ENCODE data around the gene CELA1. TPM values are rescaled to one million over a fixed set of nuclear protein-coding genes. Genes with fewer than 3 reads are reported as not detected.
"Not testable (repeated sequence)": the region's sequence is repeated elsewhere in the genome, so short reads cannot be mapped to it uniquely, and the experiment has no call there.

The CELA1 gene
- total RNA-seq, 2 experiments from 2014 or later = not detected

- Mint-ChIP-seq H3K9me3 (no peaks in the 10 kb centered on the region), H3K36me3 (ENCODE audit: low read depth) (peaks cover 21% of the 10 kb centered on the region), H3K27me3 (no peaks in the 10 kb centered on the region), H3K27ac (no peak overlapping the region), H3K4me3 (no peak overlapping the region), H3K4me1 (peaks cover 5% of the 10 kb centered on the region)
- CTCF ChIA-PET = interaction anchor here (1.1 to 3.0 kb wide), 2 partner anchors 10 to 107 kb away, joined by 3 to 11 read pairs; no protein-coding TSS in a partner anchor
- POLR2A ChIA-PET = no interaction called here
- DNase-seq = no peak
These were observed 12.0 kb upstream of the CELA1 start for GRCh38 chr12:51358496-51358895.

- peaks cover 5% of the 10 kb centered on the region for H3K4me1 Mint-ChIP-seq
- no peak for DNase-seq
- peaks cover 21% of the 10 kb centered on the region for H3K36me3 Mint-ChIP-seq (ENCODE audit: low read depth)
- H3K9me3 Mint-ChIP-seq = no peaks in the 10 kb centered on the region
- no peak overlapping the region for H3K4me3 Mint-ChIP-seq
- H3K27me3 Mint-ChIP-seq = no peaks in the 10 kb centered on the region
- ChIA-PET CTCF (interaction anchor here (3.0 kb wide), 1 partner anchor 11 kb away, joined by 11 read pairs; no protein-coding TSS in a partner anchor), POLR2A (no interaction called here)
- no peak overlapping the region for H3K27ac Mint-ChIP-seq
These were observed 11.0 kb upstream of the CELA1 start for GRCh38 chr12:51357374-51358047.

- peak; percentile 60 for DNase-seq
- CTCF ChIA-PET = interaction anchor here (0.7 to 6.7 kb wide), 6 partner anchors 10 to 291 kb away, joined by 3 to 46 read pairs (median 8); partner anchors contain the start of gene SMAGP
- no peaks in the 10 kb centered on the region for H3K27me3 Mint-ChIP-seq
- no peaks in the 10 kb centered on the region for H3K9me3 Mint-ChIP-seq
- H3K4me3 Mint-ChIP-seq = no peak overlapping the region
- H3K27ac Mint-ChIP-seq = no peak overlapping the region
- no peaks in the 10 kb centered on the region for H3K4me1 Mint-ChIP-seq
- POLR2A ChIA-PET = no interaction called here
- H3K36me3 Mint-ChIP-seq (ENCODE audit: low read depth) = peaks cover 10% of the 10 kb centered on the region
These were observed 5.5 kb upstream of the CELA1 start for GRCh38 chr12:51351913-51352532.

- Mint-ChIP-seq H3K4me1 (no peaks in the 10 kb centered on the region), H3K36me3 (ENCODE audit: low read depth) (no peaks in the 10 kb centered on the region), H3K9me3 (no peaks in the 10 kb centered on the region), H3K27me3 (no peaks in the 10 kb centered on the region), H3K4me3 (no peak overlapping the region), H3K27ac (no peak overlapping the region)
- ChIA-PET POLR2A (interaction anchor here (0.5 kb wide), 1 partner anchor 182 kb away, joined by 3 read pairs; no protein-coding TSS in a partner anchor), CTCF (interaction anchor here (0.6 to 6.7 kb wide), 4 partner anchors 8 to 80 kb away, joined by 3 to 46 read pairs (median 3); no protein-coding TSS in a partner anchor)
- no peak for DNase-seq
These were observed 2.5 kb upstream of the CELA1 start for GRCh38 chr12:51349026-51349425.

GRCh38 chr12:51348116-51348515, 1.6 kb upstream of the CELA1 start:
- DNase-seq = no peak
- POLR2A ChIA-PET = no interaction called here
- H3K36me3 Mint-ChIP-seq (ENCODE audit: low read depth) = no peaks in the 10 kb centered on the region
- CTCF ChIA-PET = interaction anchor here (0.6 to 0.9 kb wide), 3 partner anchors 11 to 558 kb away, joined by 3 to 5 read pairs (median 3); no protein-coding TSS in a partner anchor
- H3K9me3 Mint-ChIP-seq = no peaks in the 10 kb centered on the region
- no peaks in the 10 kb centered on the region for H3K4me1 Mint-ChIP-seq
- no peaks in the 10 kb centered on the region for H3K27me3 Mint-ChIP-seq
- no peak overlapping the region for H3K27ac Mint-ChIP-seq
- H3K4me3 Mint-ChIP-seq = no peak overlapping the region

GRCh38 chr12:51345681-51346080, 798 bp downstream of the CELA1 start:
- Mint-ChIP-seq H3K27me3 (no peaks in the 10 kb centered on the region), H3K36me3 (ENCODE audit: low read depth) (no peaks in the 10 kb centered on the region), H3K27ac (no peak overlapping the region), H3K9me3 (no peaks in the 10 kb centered on the region), H3K4me3 (no peak overlapping the region), H3K4me1 (peaks cover 10% of the 10 kb centered on the region)
- no peak for DNase-seq
- ChIA-PET CTCF (interaction anchor here (0.6 to 1.1 kb wide), 7 partner anchors 9 to 668 kb away, joined by 3 to 5 read pairs (median 3); no protein-coding TSS in a partner anchor), POLR2A (no interaction called here)

GRCh38 chr12:51343201-51343600, 3.3 kb downstream of the CELA1 start:
- ChIA-PET CTCF (interaction anchor here (3.4 kb wide), 1 partner anchor 12 kb away, joined by 35 read pairs; no protein-coding TSS in a partner anchor), POLR2A (no interaction called here)
- H3K27me3 Mint-ChIP-seq = no peaks in the 10 kb centered on the region
- H3K9me3 Mint-ChIP-seq = no peaks in the 10 kb centered on the region
- H3K4me1 Mint-ChIP-seq = peaks cover 10% of the 10 kb centered on the region
- no peak overlapping the region for H3K27ac Mint-ChIP-seq
- no peaks in the 10 kb centered on the region for H3K36me3 Mint-ChIP-seq (ENCODE audit: low read depth)
- no peak for DNase-seq
- H3K4me3 Mint-ChIP-seq = no peak overlapping the region

- Mint-ChIP-seq H3K27me3 (no peaks in the 10 kb centered on the region), H3K4me1 (peaks cover 10% of the 10 kb centered on the region), H3K4me3 (no peak overlapping the region), H3K36me3 (ENCODE audit: low read depth) (no peaks in the 10 kb centered on the region), H3K9me3 (no peaks in the 10 kb centered on the region), H3K27ac (no peak overlapping the region)
- DNase-seq = no peak
- CTCF ChIA-PET = interaction anchor here (0.8 to 3.4 kb wide), 9 partner anchors 10 to 124 kb away, joined by 3 to 46 read pairs (median 8); partner anchors contain the start of genes POU6F1 and SMAGP
- POLR2A ChIA-PET = no interaction called here
These were observed 4.1 kb downstream of the CELA1 start for GRCh38 chr12:51342416-51342815.

- no peaks in the 10 kb centered on the region for H3K27me3 Mint-ChIP-seq
- H3K9me3 Mint-ChIP-seq = no peaks in the 10 kb centered on the region
- peak; percentile 81 for DNase-seq
- peaks cover 13% of the 10 kb centered on the region for H3K4me1 Mint-ChIP-seq
- ChIA-PET CTCF (interaction anchor here (0.5 to 3.4 kb wide), 40 partner anchors 10 to 1081 kb away, joined by 3 to 46 read pairs (median 4); partner anchors contain the start of genes BIN2, POU6F1 and SMAGP), POLR2A (interaction anchor here (1.1 kb wide), 1 partner anchor 28 kb away, joined by 5 read pairs; no protein-coding TSS in a partner anchor)
- no peak overlapping the region for H3K4me3 Mint-ChIP-seq
- no peaks in the 10 kb centered on the region for H3K36me3 Mint-ChIP-seq (ENCODE audit: low read depth)
- H3K27ac Mint-ChIP-seq = peak overlapping the region; percentile 69
These were observed 5.0 kb downstream of the CELA1 start for GRCh38 chr12:51341251-51342007.

GRCh38 chr12:51339750-51340149, 6.7 kb downstream of the CELA1 start:
- Mint-ChIP-seq H3K4me3 (no peak overlapping the region), H3K4me1 (peaks cover 13% of the 10 kb centered on the region), H3K36me3 (ENCODE audit: low read depth) (no peaks in the 10 kb centered on the region), H3K27me3 (no peaks in the 10 kb centered on the region), H3K27ac (no peak overlapping the region), H3K9me3 (no peaks in the 10 kb centered on the region)
- ChIA-PET CTCF (interaction anchor here (0.6 to 3.3 kb wide), 7 partner anchors 12 to 265 kb away, joined by 3 to 46 read pairs (median 4); no protein-coding TSS in a partner anchor), POLR2A (interaction anchor here (0.5 kb wide), 1 partner anchor 95 kb away, joined by 3 read pairs; no protein-coding TSS in a partner anchor)
- no peak for DNase-seq

- H3K27me3 Mint-ChIP-seq; H3K36me3 Mint-ChIP-seq (ENCODE audit: low read depth); H3K4me3 Mint-ChIP-seq; H3K9me3 Mint-ChIP-seq; H3K27ac Mint-ChIP-seq; DNase-seq; POLR2A ChIA-PET: not testable (repeated sequence)
- CTCF ChIA-PET = interaction anchor here (0.9 to 1.4 kb wide), 2 partner anchors 11 to 66 kb away, joined by 3 read pairs; no protein-coding TSS in a partner anchor
- peaks cover 14% of the 10 kb centered on the region for H3K4me1 Mint-ChIP-seq
These were observed 9.1 kb downstream of the CELA1 start for GRCh38 chr12:51337336-51337735.

- Mint-ChIP-seq H3K4me1 (peaks cover 13% of the 10 kb centered on the region), H3K36me3 (ENCODE audit: low read depth) (no peaks in the 10 kb centered on the region), H3K4me3 (no peak overlapping the region), H3K9me3 (no peaks in the 10 kb centered on the region), H3K27me3 (no peaks in the 10 kb centered on the region), H3K27ac (no peak overlapping the region)
- CTCF ChIA-PET = interaction anchor here (0.9 to 1.4 kb wide), 2 partner anchors 10 to 65 kb away, joined by 3 read pairs; no protein-coding TSS in a partner anchor
- DNase-seq = no peak
- POLR2A ChIA-PET = no interaction called here
These were observed 10.5 kb downstream of the CELA1 start for GRCh38 chr12:51335931-51336330.

Data from activated CD4-positive, alpha-beta T cell treated with anti-CD3 and anti-CD28 coated beads, Interleukin-2, amount 10 ng/mL, durations not matched to agents 7 days and 5 days (primary cell).